Gastroesophageal sphincter (tissue), 3 donors: ENCODE data around the gene HERC4.

Experiments
- CTCF ChIP-seq, 4 experiments: fragments of 200-600 bp in 2 of 4; fragments of 450-650 bp in 2 of 4; sonication (generic) in 1 of 4; IDR thresholded peaks; one replicate each; pipeline ENCODE4 v1.5.1; 2017 to 2019; ENCODE audit warnings: antibody characterized with exemption in 4 of 4, mild to moderate bottlenecking in 2 of 4, moderate library complexity in 2 of 4
- POLR2AphosphoS5 ChIP-seq: sonication (generic); formaldehyde crosslinking; IDR thresholded peaks from one replicate; pipeline ENCODE4 v1.6.1; 2017; ENCODE audit warnings: antibody characterized with exemption

- TF ChIP-seq CTCF (IDR thresholded peaks at IDR 0.05) (no peak), POLR2AphosphoS5 (no peak)
These were observed 30.7 kb upstream of the HERC4 start for GRCh38 chr10:68105820-68106219.
